Peyer's patch (tissue), 4 donors: ENCODE measurements around the gene FAM174A. TPM values are rescaled to one million over a fixed set of nuclear protein-coding genes. Genes with fewer than 3 reads are reported as not detected.

Experiments
- DNase-seq, 3 donors: peaks; one replicate each; pipeline ENCODE4 v3.0.0-alpha.2; 2017 to 2019
- H3K27ac ChIP-seq, 4 donors: fragments of 200-600 bp; sonication (generic); one replicate each; pipeline ENCODE4 v1.5.1; 2016 to 2019
- H3K27me3 ChIP-seq, 2 donors: fragments of 200-600 bp; sonication (generic); one replicate each; pipeline ENCODE4 v1.5.1; 2019
- H3K36me3 ChIP-seq, 3 donors: fragments of 200-600 bp; sonication (generic); one replicate each; pipeline ENCODE4 v1.5.1; 2016 to 2019
- H3K4me1 ChIP-seq, 4 donors: fragments of 200-600 bp; sonication (generic); one replicate each; pipeline ENCODE4 v1.5.1; 2016 to 2019
- H3K4me3 ChIP-seq, 4 donors: fragments of 200-600 bp; sonication (generic); 1 replicate in 3 of 4; 2 replicates in 1 of 4; pipeline ENCODE4 v1.5.1; 2016 to 2019; ENCODE audit warnings: mild to moderate bottlenecking in 1 of 4
- H3K9me3 ChIP-seq, 4 donors: fragments of 200-600 bp; sonication (generic); one replicate each; pipeline ENCODE4 v1.5.1; 2016 to 2019; ENCODE audit warnings: mild to moderate bottlenecking in 1 of 4
- POLR2A ChIP-seq, 2 donors: fragments of 450-650 bp; IDR thresholded peaks; one replicate each; pipeline ENCODE4 v1.5.1; 2017; ENCODE audit warnings: antibody characterized with exemption in 2 of 2, mild to moderate bottlenecking in 2 of 2, moderate library complexity in 2 of 2
- total RNA-seq, 4 donors: library from RNA; depleted of rRNA; stranded (reverse); fragments of >200 nt; gene quantifications; one replicate each; pipeline ENCODE4 v1.1.0, GENCODE V29; 2016
- TF ChIP-seq, protein P1 (sequence below), 6 experiments: fragments of 450-650 bp in 4 of 6; fragments of 200-600 bp in 2 of 6; sonication (generic) in 1 of 6; IDR thresholded peaks; one replicate each; pipeline ENCODE4 v1.5.1; 2017 to 2019; ENCODE audit warnings: antibody characterized with exemption in 6 of 6, mild to moderate bottlenecking in 3 of 6, moderate library complexity in 1 of 6

The FAM174A gene
- total RNA-seq, 4 donors from 2014 or later, result 2.5 to 19.4 (median 17.2) TPM

DNA sequence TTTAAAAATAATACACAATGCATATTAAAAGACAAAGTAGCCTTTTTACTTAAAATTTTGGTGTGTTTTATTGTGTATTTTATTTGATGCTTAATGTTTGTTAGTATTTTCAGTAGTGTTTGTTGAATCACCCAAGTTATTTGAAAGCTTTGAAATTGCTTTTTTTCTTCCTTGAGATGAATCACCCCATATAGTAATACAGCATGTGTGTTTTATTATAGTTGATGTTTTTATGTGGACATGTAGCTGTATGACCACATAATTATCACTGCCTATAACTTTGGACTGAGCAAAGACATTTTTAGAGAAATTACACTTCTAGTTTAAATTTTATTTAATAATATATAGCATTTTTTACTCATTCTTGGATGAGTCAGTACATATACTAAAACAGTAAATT is 18.0 kb downstream of the FAM174A start:
- H3K4me3 ChIP-seq, result no peak overlapping the region
- no peaks in the 10 kb centered on the region for H3K36me3 ChIP-seq
- H3K4me1 ChIP-seq, result no peaks in the 10 kb centered on the region
- no peak for DNase-seq
- TF ChIP-seq, protein P1, sequence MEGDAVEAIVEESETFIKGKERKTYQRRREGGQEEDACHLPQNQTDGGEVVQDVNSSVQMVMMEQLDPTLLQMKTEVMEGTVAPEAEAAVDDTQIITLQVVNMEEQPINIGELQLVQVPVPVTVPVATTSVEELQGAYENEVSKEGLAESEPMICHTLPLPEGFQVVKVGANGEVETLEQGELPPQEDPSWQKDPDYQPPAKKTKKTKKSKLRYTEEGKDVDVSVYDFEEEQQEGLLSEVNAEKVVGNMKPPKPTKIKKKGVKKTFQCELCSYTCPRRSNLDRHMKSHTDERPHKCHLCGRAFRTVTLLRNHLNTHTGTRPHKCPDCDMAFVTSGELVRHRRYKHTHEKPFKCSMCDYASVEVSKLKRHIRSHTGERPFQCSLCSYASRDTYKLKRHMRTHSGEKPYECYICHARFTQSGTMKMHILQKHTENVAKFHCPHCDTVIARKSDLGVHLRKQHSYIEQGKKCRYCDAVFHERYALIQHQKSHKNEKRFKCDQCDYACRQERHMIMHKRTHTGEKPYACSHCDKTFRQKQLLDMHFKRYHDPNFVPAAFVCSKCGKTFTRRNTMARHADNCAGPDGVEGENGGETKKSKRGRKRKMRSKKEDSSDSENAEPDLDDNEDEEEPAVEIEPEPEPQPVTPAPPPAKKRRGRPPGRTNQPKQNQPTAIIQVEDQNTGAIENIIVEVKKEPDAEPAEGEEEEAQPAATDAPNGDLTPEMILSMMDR (IDR thresholded peaks at IDR 0.05), result no peak
- no peak for TF ChIP-seq POLR2A (IDR thresholded peaks at IDR 0.05)
- H3K9me3 ChIP-seq, result no peaks in the 10 kb centered on the region
- H3K27me3 ChIP-seq, result no peaks in the 10 kb centered on the region
- H3K27ac ChIP-seq, result no peak overlapping the region

DNA sequence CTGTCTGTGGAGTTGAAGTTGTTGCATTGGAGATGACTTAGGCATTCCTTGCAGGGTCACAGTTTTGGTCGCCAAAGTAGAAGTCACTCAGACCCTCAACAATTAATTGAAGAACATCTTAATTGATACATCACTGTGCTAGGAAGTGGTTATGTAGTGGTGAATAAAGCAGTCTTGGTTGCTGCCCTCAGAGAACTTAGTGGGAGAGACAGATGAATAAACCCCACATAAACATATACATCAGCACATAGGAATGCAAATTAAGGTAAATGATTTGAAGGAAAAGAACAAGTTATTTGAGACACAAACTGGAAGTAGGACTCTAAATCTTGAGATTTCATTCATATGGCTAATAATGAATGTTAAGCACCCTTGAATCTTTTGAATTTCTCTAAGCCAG is 25.7 kb downstream of the FAM174A start:
- H3K4me1 ChIP-seq, result no peaks in the 10 kb centered on the region
- H3K9me3 ChIP-seq, result no peaks in the 10 kb centered on the region
- TF ChIP-seq, protein P1 (IDR thresholded peaks at IDR 0.05), result no peak
- no peak for TF ChIP-seq POLR2A (IDR thresholded peaks at IDR 0.05)
- H3K4me3 ChIP-seq, result no peak overlapping the region
- H3K36me3 ChIP-seq, result no peaks in the 10 kb centered on the region
- no peak overlapping the region for H3K27ac ChIP-seq
- no peak for DNase-seq
- no peaks in the 10 kb centered on the region for H3K27me3 ChIP-seq

DNA sequence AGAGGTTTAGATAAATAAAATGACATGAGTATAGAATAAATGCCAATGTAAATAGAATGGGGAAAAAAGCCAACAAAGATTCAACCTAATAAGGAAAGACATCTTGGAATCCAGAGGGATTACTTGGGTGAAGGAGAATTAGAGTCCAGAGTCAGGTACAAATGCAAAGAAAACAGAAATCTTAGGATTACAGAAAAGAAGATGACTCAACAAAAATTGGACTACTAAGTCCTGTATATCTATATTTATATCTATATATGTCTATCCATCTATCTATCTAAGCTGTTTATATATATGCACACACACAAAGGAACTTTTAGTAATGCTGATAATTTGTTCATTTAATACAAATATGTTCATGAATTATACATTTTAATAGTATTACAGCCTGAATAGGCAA is 27.6 kb downstream of the FAM174A start:
- Histone ChIP-seq H3K4me1 (no peaks in the 10 kb centered on the region), H3K27me3 (no peaks in the 10 kb centered on the region), H3K36me3 (no peaks in the 10 kb centered on the region), H3K4me3 (no peak overlapping the region), H3K27ac (no peak overlapping the region), H3K9me3 (no peaks in the 10 kb centered on the region)
- DNase-seq, result no peak
- TF ChIP-seq, protein P1 (IDR thresholded peaks at IDR 0.05), result no peak
- TF ChIP-seq POLR2A (IDR thresholded peaks at IDR 0.05), result no peak

DNA sequence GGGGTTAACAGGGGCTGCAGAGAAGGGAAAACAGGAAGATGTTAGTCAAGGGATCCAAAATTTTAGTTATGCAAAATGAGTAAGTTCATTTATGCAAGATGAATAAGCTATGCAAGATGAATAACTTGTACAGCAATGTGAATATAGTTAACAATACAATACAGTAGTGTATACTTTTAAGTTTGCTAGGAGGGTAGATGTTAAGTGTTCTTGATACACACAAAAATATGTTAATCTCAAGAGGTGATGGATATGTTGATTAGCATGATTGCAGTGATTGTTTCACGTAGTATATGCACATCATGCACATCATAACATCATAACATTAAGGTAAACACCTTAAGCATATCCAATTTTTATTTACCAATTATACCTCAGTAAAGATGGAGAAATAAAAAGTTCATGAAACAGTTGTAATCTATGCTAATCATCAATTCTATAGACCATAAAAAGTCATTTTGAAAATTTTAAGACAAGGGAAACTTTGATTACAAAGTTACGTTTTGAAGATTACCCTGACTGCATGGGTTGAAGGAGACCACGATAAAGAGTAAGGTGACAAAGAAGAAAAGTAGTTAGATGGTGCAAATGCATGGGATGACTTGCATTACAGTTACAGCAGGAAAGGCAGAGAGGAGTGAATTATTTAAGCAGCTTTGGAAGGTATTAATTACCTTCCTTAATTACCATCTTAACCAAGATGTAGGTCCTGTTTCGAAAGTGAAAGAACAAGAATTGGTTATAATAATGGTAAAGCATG is 31.4 kb downstream of the FAM174A start:
- no peak for DNase-seq
- no peak overlapping the region for H3K4me3 ChIP-seq
- no peak overlapping the region for H3K27ac ChIP-seq
- H3K4me1 ChIP-seq, result no peaks in the 10 kb centered on the region
- H3K9me3 ChIP-seq, result no peaks in the 10 kb centered on the region
- H3K27me3 ChIP-seq, result no peaks in the 10 kb centered on the region
- H3K36me3 ChIP-seq, result no peaks in the 10 kb centered on the region
- TF ChIP-seq POLR2A (IDR thresholded peaks at IDR 0.05), result no peak
- TF ChIP-seq, protein P1 (IDR thresholded peaks at IDR 0.05), result no peak

DNA sequence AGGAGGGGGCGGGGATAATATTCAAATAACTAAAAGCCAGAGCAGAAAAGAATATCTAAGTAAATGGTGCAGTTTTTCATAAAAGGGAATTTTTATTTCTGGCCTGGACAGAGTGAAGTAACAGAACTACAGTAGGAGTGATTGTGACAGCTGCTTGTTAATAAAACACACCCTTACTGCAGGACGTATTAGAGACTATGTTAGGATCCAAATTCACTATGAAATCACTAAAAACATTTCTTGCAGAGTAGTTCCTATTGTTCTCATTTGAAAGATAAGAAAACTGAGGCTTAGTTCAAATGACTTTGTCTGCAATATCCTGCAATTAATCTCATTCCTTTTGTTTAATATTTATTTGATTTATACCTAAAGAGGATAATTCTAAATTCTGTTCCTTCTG is 39.5 kb downstream of the FAM174A start:
- Histone ChIP-seq H3K27me3 (no peaks in the 10 kb centered on the region), H3K4me1 (no peaks in the 10 kb centered on the region), H3K27ac (no peak overlapping the region), H3K9me3 (no peaks in the 10 kb centered on the region), H3K36me3 (no peaks in the 10 kb centered on the region), H3K4me3 (no peak overlapping the region)
- TF ChIP-seq, protein P1 (IDR thresholded peaks at IDR 0.05), result no peak
- TF ChIP-seq POLR2A (IDR thresholded peaks at IDR 0.05), result no peak
- DNase-seq, result no peak
